Ishikawa (cell line): ENCODE measurements around the gene HOXB1.

Experiments used
- CEBPB ChIP-seq: IDR thresholded peaks from 2 replicates; pipeline ENCODE4 v1.6.1; 2012
- CREB1 ChIP-seq: IDR thresholded peaks from 2 replicates; pipeline ENCODE4 v1.6.1; 2012; ENCODE audit warnings: low read depth
- EGR1 ChIP-seq: IDR thresholded peaks from 2 replicates; pipeline ENCODE4 v1.6.1; 2012
- EP300 ChIP-seq: IDR thresholded peaks from 2 replicates; pipeline ENCODE4 v1.6.1; 2012; ENCODE audit warnings: borderline replicate concordance
- FOXM1 ChIP-seq: IDR thresholded peaks from 2 replicates; pipeline ENCODE4 v1.6.1; 2012; ENCODE audit warnings: low read depth, borderline replicate concordance
- MAX ChIP-seq: IDR thresholded peaks from 2 replicates; pipeline ENCODE4 v1.6.1; 2012
- RAD21 ChIP-seq: IDR thresholded peaks from 2 replicates; pipeline ENCODE4 v1.6.1; 2012; ENCODE audit warnings: low read depth
- TAF1 ChIP-seq: IDR thresholded peaks from 2 replicates; pipeline ENCODE4 v1.6.1; 2012; ENCODE audit warnings: low read depth, mild to moderate bottlenecking
- TEAD4 ChIP-seq: IDR thresholded peaks from 2 replicates; pipeline ENCODE4 v1.6.1; 2012
- USF1 ChIP-seq: IDR thresholded peaks from 2 replicates; pipeline ENCODE4 v1.6.1; 2012
- YY1 ChIP-seq: IDR thresholded peaks from 2 replicates; pipeline ENCODE4 v1.6.1; 2012; ENCODE audit warnings: low read depth
- TF ChIP-seq, protein P1 (sequence below): IDR thresholded peaks from 2 replicates; pipeline ENCODE4 v1.6.1; 2012; ENCODE audit warnings: low read depth, mild to moderate bottlenecking

DNA sequence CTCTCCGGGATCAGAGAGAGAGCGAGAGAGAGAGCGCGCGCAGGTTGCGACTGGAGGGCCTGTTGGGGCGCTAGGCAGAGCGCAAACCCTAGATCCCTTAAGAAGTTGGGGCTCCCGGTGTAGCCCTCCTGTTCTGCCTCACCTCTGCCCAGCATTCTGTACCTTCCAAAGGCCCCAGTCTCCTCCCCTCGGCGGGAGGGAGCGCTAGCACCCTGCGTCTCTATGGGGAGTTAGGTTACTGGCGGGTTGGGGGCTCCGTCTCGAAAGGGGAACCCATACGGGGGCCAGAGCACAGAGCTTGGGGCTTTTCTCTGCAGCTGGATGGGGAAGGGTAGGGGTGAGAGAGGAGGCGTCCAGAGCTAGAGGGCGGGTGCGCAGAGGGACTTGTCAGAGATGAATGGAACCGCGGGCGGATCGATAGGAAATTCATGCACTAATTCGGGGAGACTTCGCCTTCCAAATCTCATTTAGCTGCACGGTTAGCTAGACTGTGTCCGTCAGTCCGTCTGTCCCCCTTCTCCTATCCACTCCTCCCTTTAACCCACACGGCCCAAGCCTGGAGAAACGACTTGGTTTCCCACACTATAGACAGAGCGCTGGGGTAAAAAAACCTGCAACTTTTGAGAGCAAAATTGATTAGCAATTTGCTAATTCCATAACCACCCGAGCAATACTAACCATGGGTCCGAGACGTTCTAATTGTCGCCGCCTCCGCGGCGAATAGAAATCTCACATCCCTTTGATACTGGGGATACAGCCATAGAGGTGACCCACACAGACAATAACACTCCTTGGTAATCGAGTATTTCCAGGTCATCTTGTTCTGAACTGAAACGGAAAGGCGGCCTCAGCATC, 48.0 kb upstream of the HOXB1 start:
- TF ChIP-seq CEBPB, result no peak
- TF ChIP-seq MAX, result no peak
- no peak for TF ChIP-seq TAF1
- no peak for TF ChIP-seq CREB1
- no peak for TF ChIP-seq TEAD4
- no peak for TF ChIP-seq EP300
- no peak for TF ChIP-seq RAD21
- TF ChIP-seq, protein P1, sequence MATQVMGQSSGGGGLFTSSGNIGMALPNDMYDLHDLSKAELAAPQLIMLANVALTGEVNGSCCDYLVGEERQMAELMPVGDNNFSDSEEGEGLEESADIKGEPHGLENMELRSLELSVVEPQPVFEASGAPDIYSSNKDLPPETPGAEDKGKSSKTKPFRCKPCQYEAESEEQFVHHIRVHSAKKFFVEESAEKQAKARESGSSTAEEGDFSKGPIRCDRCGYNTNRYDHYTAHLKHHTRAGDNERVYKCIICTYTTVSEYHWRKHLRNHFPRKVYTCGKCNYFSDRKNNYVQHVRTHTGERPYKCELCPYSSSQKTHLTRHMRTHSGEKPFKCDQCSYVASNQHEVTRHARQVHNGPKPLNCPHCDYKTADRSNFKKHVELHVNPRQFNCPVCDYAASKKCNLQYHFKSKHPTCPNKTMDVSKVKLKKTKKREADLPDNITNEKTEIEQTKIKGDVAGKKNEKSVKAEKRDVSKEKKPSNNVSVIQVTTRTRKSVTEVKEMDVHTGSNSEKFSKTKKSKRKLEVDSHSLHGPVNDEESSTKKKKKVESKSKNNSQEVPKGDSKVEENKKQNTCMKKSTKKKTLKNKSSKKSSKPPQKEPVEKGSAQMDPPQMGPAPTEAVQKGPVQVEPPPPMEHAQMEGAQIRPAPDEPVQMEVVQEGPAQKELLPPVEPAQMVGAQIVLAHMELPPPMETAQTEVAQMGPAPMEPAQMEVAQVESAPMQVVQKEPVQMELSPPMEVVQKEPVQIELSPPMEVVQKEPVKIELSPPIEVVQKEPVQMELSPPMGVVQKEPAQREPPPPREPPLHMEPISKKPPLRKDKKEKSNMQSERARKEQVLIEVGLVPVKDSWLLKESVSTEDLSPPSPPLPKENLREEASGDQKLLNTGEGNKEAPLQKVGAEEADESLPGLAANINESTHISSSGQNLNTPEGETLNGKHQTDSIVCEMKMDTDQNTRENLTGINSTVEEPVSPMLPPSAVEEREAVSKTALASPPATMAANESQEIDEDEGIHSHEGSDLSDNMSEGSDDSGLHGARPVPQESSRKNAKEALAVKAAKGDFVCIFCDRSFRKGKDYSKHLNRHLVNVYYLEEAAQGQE, result no peak
- TF ChIP-seq EGR1, result no peak
- TF ChIP-seq USF1, result no peak
- no peak for TF ChIP-seq FOXM1
- no peak for TF ChIP-seq YY1
